Esophagus muscularis mucosa (tissue), 4 donors: ENCODE results near the gene PROSER3. TPM values are rescaled to one million over a fixed set of nuclear protein-coding genes. Genes with fewer than 3 reads are reported as not detected.

ENCODE experiments used
- DNase-seq: peaks from one replicate; pipeline ENCODE4 v3.0.0-alpha.2; 2017; ENCODE audit errors: extremely low spot score
- H3K27ac ChIP-seq, 4 donors: fragments of 200-600 bp; sonication (generic); replicated peaks in 1 of 4; 1 replicate in 3 of 4; 2 replicates in 1 of 4; pipeline ENCODE4 v1.5.1; 2016 to 2019; ENCODE audit warnings: mild to moderate bottlenecking in 1 of 4
- H3K27me3 ChIP-seq, 4 donors: fragments of 200-600 bp; sonication (generic); one replicate each; pipeline versions ENCODE4 v1.5.1 to v1.6.0; 2016 to 2019
- H3K36me3 ChIP-seq, 4 donors: fragments of 200-600 bp; sonication (generic); one replicate each; pipeline ENCODE4 v1.5.1; 2016 to 2019
- H3K4me1 ChIP-seq, 4 donors: fragments of 200-600 bp; sonication (generic); one replicate each; pipeline ENCODE4 v1.5.1; 2016 to 2019
- H3K4me3 ChIP-seq, 4 donors: fragments of 200-600 bp; sonication (generic); 1 replicate in 2 of 4; 2 replicates in 2 of 4; pipeline ENCODE4 v1.5.1; 2016 to 2019; ENCODE audit warnings: mild to moderate bottlenecking in 4 of 4, moderate library complexity in 1 of 4
- H3K9me3 ChIP-seq, 4 donors: fragments of 200-600 bp; sonication (generic); 1 replicate in 3 of 4; 2 replicates in 1 of 4; pipeline ENCODE4 v1.5.1; 2016 to 2019
- CTCF ChIP-seq, 3 experiments: fragments of 200-600 bp in 2 of 3; fragments of 450-650 bp in 1 of 3; sonication (generic) in 2 of 3; IDR thresholded peaks; one replicate each; pipeline ENCODE4 v1.5.1; 2017 to 2019; ENCODE audit warnings: antibody characterized with exemption in 3 of 3, mild to moderate bottlenecking in 2 of 3, moderate library complexity in 1 of 3
- EP300 ChIP-seq: sonication (generic); formaldehyde crosslinking; IDR thresholded peaks from one replicate; pipeline ENCODE4 v1.6.1; 2017; ENCODE audit warnings: antibody characterized with exemption
- POLR2A ChIP-seq: fragments of 450-650 bp; IDR thresholded peaks from one replicate; pipeline ENCODE4 v1.6.1; 2017; ENCODE audit warnings: antibody characterized with exemption, moderate library complexity, mild to moderate bottlenecking, low read depth
- POLR2AphosphoS5 ChIP-seq, 2 donors: sonication (generic); formaldehyde crosslinking; IDR thresholded peaks; one replicate each; pipeline ENCODE4 v1.6.1; 2017; ENCODE audit warnings: antibody characterized with exemption in 2 of 2
- WGBS: methylation state at CpG from one replicate; pipeline ENCODE4 v1.1.5; 2018; 5-methylcytosine and 5-hydroxymethylcytosine counted together
- intact Hi-C: fragments of 100-400 bp; cut with DNase I; formaldehyde crosslinking; loops from one replicate; pipeline ENCODE4 v1.15.1; 2023
- total RNA-seq, 4 donors: library from RNA; depleted of rRNA; stranded (reverse); fragments of >200 nt; gene quantifications; one replicate each; pipeline versions ENCODE4 v1.1.0 to v1.2.1, GENCODE V29; 2016

PROSER3 gene
- total RNA-seq, 4 donors from 2014 or later = 5.6 to 8.7 (median 7.1) TPM

GRCh38 chr19:35736913-35737886, 20.8 kb upstream of the PROSER3 start:
- no peak overlapping the region for H3K4me3 ChIP-seq
- peak overlapping the region in 1 of 4 donors; percentile 30 for H3K27ac ChIP-seq
- H3K36me3 ChIP-seq = peaks cover 51 to 75% (median 71%) of the 10 kb centered on the region in 4 donors
- DNase-seq = no peak
- peaks cover 14 to 36% (median 24%) of the 10 kb centered on the region in 4 donors for H3K4me1 ChIP-seq
- intact Hi-C loops = no loop called here
- no peaks in the 10 kb centered on the region for H3K9me3 ChIP-seq
- H3K27me3 ChIP-seq = no peaks in the 10 kb centered on the region
- no peak for TF ChIP-seq POLR2A
- peak in 1 of 2 donors; percentile 8 for TF ChIP-seq POLR2AphosphoS5 (IDR thresholded peaks at IDR 0.05)
- 91% methylated on average over 20 of the region's 22 CpGs for WGBS

GRCh38 chr19:35738021-35738886, 19.7 kb upstream of the PROSER3 start:
- intact Hi-C loops = no loop called here
- Histone ChIP-seq H3K36me3 (peaks cover 43 to 75% (median 66%) of the 10 kb centered on the region in 4 donors), H3K9me3 (no peaks in the 10 kb centered on the region), H3K27me3 (no peaks in the 10 kb centered on the region), H3K4me1 (peaks cover 14 to 46% (median 26%) of the 10 kb centered on the region in 4 donors), H3K27ac (peak overlapping the region in 1 of 4 donors; percentile 94), H3K4me3 (no peak overlapping the region)
- no peak for DNase-seq
- WGBS = 90% methylated on average over 33 of the region's 37 CpGs
- TF ChIP-seq POLR2AphosphoS5 (IDR thresholded peaks at IDR 0.05) (no peak), EP300 (no peak), POLR2A (no peak), CTCF (IDR thresholded peaks at IDR 0.05) (no peak)

- H3K9me3 ChIP-seq = no peaks in the 10 kb centered on the region
- peaks cover 16 to 52% (median 28%) of the 10 kb centered on the region in 4 donors for H3K4me1 ChIP-seq
- H3K27me3 ChIP-seq = no peaks in the 10 kb centered on the region
- H3K4me3 ChIP-seq = no peak overlapping the region
- intact Hi-C loops = no loop called here
- no peak for DNase-seq
- 83% methylated on average over 1 of the region's 2 CpGs for WGBS
- H3K27ac ChIP-seq = peak overlapping the region in 2 of 4 donors; percentile 20 to 94
- TF ChIP-seq POLR2AphosphoS5 (IDR thresholded peaks at IDR 0.05) = no peak
- no peak for TF ChIP-seq CTCF (IDR thresholded peaks at IDR 0.05)
- no peak for TF ChIP-seq EP300
- TF ChIP-seq POLR2A = no peak
- H3K36me3 ChIP-seq = peaks cover 37 to 75% (median 62%) of the 10 kb centered on the region in 4 donors
These were observed 19.1 kb upstream of the PROSER3 start for GRCh38 chr19:35738887-35739229.

GRCh38 chr19:35739275-35740107, 18.5 kb upstream of the PROSER3 start:
- H3K9me3 ChIP-seq = no peaks in the 10 kb centered on the region
- peak overlapping the region; percentile 58 to 67 (median 66) for H3K4me3 ChIP-seq
- intact Hi-C loops = no loop called here
- H3K4me1 ChIP-seq = peaks cover 22 to 59% (median 35%) of the 10 kb centered on the region in 4 donors
- peaks cover 31 to 73% (median 58%) of the 10 kb centered on the region in 4 donors for H3K36me3 ChIP-seq
- no peak for DNase-seq
- H3K27ac ChIP-seq = peak overlapping the region; percentile 80 to 94 (median 88)
- no peaks in the 10 kb centered on the region for H3K27me3 ChIP-seq
- TF ChIP-seq EP300 (no peak), POLR2A (no peak), POLR2AphosphoS5 (IDR thresholded peaks at IDR 0.05) (no peak), CTCF (IDR thresholded peaks at IDR 0.05) (no peak)
- WGBS = 76% methylated on average over 18 of the region's 29 CpGs
